Rectal smooth muscle tissue (tissue), 1 donor: ENCODE data around the gene AARSD1.
A peak's percentile ranks its signal among the peaks of the same experiment; 100 is the strongest.
"Not testable (repeated sequence)": the region's sequence is repeated elsewhere in the genome, so short reads cannot be mapped to it uniquely, and the experiment has no call there.

Source experiments
- H3K27ac ChIP-seq: one replicate; pipeline ENCODE4 v1.7.0; 2013; ENCODE audit warnings: low read depth, low read length, inconsistent platforms
- H3K27me3 ChIP-seq: one replicate; pipeline ENCODE4 v1.7.0; 2013; ENCODE audit warnings: low read length; ENCODE audit not compliant: control insufficient read depth, insufficient read depth
- H3K36me3 ChIP-seq: one replicate; pipeline ENCODE4 v1.7.0; 2013; ENCODE audit warnings: low read length; ENCODE audit not compliant: control insufficient read depth, insufficient read depth
- H3K4me1 ChIP-seq: one replicate; pipeline ENCODE4 v1.7.0; 2013; ENCODE audit warnings: low read length; ENCODE audit not compliant: control insufficient read depth, insufficient read depth
- H3K4me3 ChIP-seq: one replicate; pipeline ENCODE4 v1.7.0; 2013; ENCODE audit warnings: low read length
- H3K9ac ChIP-seq: one replicate; pipeline ENCODE4 v1.7.0; 2013; ENCODE audit warnings: low read length

The AARSD1 gene

GRCh38 chr17:42928714-42929496, 35.3 kb downstream of the AARSD1 start:
- no peak overlapping the region for H3K4me3 ChIP-seq
- H3K27ac ChIP-seq: peak overlapping the region; percentile 73
- H3K9ac ChIP-seq: peak overlapping the region; percentile 16
- H3K27me3 ChIP-seq: no peaks in the 10 kb centered on the region
- H3K36me3 ChIP-seq: no peaks in the 10 kb centered on the region
- no peaks in the 10 kb centered on the region for H3K4me1 ChIP-seq

- H3K27ac ChIP-seq: no peak overlapping the region
- no peaks in the 10 kb centered on the region for H3K36me3 ChIP-seq
- H3K9ac ChIP-seq: no peak overlapping the region
- H3K4me1 ChIP-seq: peaks cover 5% of the 10 kb centered on the region
- no peak overlapping the region for H3K4me3 ChIP-seq
- H3K27me3 ChIP-seq: no peaks in the 10 kb centered on the region
Observed at GRCh38 chr17:42924891-42925290, 39.4 kb downstream of the AARSD1 start.

- H3K4me3 ChIP-seq, H3K36me3 ChIP-seq, H3K27ac ChIP-seq, H3K4me1 ChIP-seq, H3K9ac ChIP-seq, H3K27me3 ChIP-seq: not testable (repeated sequence)
Observed at GRCh38 chr17:42923472-42923871, 40.8 kb downstream of the AARSD1 start.

DNA sequence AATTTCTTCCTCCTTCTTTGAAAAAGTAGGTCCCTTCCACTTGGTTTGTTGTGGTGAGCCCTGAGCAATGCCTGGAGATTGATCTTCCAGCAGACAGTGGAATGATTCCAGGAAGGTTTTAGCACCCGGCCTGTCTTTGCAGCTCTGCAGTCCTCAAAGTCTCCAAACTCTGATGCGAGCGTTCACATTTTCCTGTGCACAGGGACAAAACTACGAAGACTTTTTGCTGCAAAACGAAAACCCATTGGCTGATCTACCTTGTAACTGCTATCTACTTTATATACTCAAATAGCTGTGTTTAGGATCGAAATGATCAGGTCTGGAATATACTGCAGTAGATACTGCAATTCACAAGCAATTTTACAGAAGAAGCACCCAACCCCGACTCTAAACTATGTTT, 42.0 kb downstream of the AARSD1 start:
- H3K27me3 ChIP-seq: no peaks in the 10 kb centered on the region
- peaks cover 5% of the 10 kb centered on the region for H3K4me1 ChIP-seq
- H3K27ac ChIP-seq: peak overlapping the region; percentile 43
- H3K9ac ChIP-seq: no peak overlapping the region
- H3K4me3 ChIP-seq: no peak overlapping the region
- H3K36me3 ChIP-seq: no peaks in the 10 kb centered on the region

DNA sequence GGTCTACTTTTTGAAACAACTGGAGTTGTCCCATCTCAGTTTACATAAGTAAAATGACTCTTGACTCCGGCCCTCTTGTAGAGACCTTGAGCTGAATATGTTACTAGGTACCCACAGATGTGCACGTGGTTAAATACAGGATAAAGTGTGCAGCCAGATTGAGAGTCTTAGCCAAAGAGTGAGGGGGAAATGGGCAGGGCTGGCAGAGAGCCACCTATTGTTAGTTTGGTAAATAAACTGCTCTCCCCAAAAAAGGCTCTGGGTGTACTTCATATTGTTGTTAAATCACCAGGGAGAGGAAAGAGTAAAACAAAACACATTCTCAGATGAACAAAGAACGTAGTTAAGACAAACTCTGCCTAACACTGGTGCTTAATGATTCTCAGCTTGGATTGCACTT, 43.3 kb downstream of the AARSD1 start:
- Histone ChIP-seq H3K9ac (no peak overlapping the region), H3K4me3 (no peak overlapping the region), H3K27me3 (no peaks in the 10 kb centered on the region), H3K4me1 (peaks cover 5% of the 10 kb centered on the region), H3K27ac (no peak overlapping the region), H3K36me3 (no peaks in the 10 kb centered on the region)

- H3K9ac ChIP-seq: no peak overlapping the region
- H3K36me3 ChIP-seq: no peaks in the 10 kb centered on the region
- no peak overlapping the region for H3K4me3 ChIP-seq
- H3K27ac ChIP-seq: no peak overlapping the region
- peaks cover 5% of the 10 kb centered on the region for H3K4me1 ChIP-seq
- no peaks in the 10 kb centered on the region for H3K27me3 ChIP-seq
Observed at GRCh38 chr17:42920106-42920900, 44.0 kb downstream of the AARSD1 start.

DNA sequence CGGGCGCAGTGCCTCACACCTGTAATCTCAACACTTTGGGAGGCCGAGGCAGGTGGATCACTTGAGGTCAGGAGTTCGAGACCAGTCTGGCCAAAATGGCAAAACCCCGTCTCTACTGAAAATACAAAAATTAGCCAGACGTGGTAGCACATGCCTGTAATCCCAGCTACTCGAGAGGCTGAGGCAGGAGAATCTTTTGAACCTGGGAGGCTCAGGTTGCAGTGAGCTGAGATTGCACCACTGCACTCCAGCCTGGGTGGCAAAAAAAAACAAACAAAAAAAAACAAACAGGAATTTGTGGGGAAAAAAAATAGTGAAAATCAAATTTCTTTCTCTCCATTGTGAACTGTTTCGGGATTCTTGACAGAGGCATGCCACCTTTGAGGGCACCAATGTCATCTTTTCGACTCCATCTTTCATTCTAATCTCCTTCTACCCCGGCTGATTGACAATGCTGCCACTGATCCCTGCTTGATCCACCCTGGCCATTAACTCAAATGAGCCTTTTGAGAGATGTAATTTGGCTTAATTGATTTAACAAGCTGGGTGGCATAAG, 44.7 kb downstream of the AARSD1 start:
- H3K27ac ChIP-seq: not testable (repeated sequence)

GRCh38 chr17:42918902-42919521, 45.2 kb downstream of the AARSD1 start:
- Histone ChIP-seq H3K36me3 (no peaks in the 10 kb centered on the region), H3K4me1 (peaks cover 5% of the 10 kb centered on the region), H3K27me3 (no peaks in the 10 kb centered on the region), H3K27ac (no peak overlapping the region), H3K9ac (no peak overlapping the region), H3K4me3 (no peak overlapping the region)

More for the DNA sequence above, 44.7 kb downstream of the AARSD1 start:
- not testable (repeated sequence) for H3K4me3 ChIP-seq, H3K4me1 ChIP-seq, H3K36me3 ChIP-seq, H3K9ac ChIP-seq, H3K27me3 ChIP-seq

GRCh38 chr17:42917236-42917603, 47.0 kb downstream of the AARSD1 start:
- Histone ChIP-seq H3K4me3 (no peak overlapping the region), H3K36me3 (no peaks in the 10 kb centered on the region), H3K27me3 (no peaks in the 10 kb centered on the region), H3K4me1 (no peaks in the 10 kb centered on the region), H3K27ac (no peak overlapping the region), H3K9ac (no peak overlapping the region)

DNA sequence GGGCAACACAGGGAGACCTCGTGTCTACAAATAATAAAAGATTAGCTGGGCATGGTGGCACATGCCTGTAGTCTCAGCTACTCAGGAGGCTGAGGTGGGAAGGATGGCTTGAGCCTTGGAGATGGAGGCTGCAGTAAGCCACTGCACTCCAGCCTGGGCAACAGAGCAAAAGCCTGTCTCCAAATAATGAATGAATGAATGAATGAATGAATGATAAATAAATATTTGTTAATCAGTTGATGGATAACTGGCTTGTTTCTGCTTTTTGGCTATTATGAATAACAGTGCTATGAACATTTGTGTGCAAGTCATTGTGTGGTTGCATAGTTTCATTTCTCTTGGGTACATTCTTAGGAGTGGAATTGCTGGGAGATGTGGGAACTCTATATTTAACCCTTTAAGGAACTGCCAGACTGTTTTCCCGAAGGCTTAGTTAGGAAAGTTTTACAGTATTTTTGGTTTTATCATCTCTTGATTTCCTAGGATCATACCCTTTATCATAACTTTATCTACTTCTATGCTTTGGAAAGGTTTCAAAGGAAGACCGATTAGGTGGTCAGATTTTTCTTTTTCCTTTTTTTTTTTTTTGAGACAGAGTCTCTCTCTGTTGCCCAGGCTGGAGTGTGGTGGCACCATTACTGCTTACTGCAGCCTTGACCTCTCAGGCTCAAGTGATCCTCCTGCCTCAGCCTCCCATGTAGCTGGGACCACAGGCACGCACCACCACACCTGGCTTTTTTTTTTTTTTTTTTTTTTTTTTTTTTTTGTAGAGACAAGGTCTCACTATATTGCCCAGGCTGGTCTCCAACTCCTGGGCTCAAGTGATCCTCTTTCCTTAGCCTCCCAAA, 47.6 kb downstream of the AARSD1 start:
- H3K27ac ChIP-seq, H3K36me3 ChIP-seq, H3K9ac ChIP-seq, H3K27me3 ChIP-seq, H3K4me1 ChIP-seq, H3K4me3 ChIP-seq: not testable (repeated sequence)

GRCh38 chr17:42915288-42915687, 49.0 kb downstream of the AARSD1 start:
- not testable (repeated sequence) for H3K27me3 ChIP-seq, H3K27ac ChIP-seq, H3K4me3 ChIP-seq

More at GRCh38 chr17:42915288-42915687, 49.0 kb downstream of the AARSD1 start:
- H3K36me3 ChIP-seq, H3K9ac ChIP-seq, H3K4me1 ChIP-seq: not testable (repeated sequence)
